HepG2 (cell line): ENCODE data around the gene FMNL2. TPM values are rescaled to one million over a fixed set of nuclear protein-coding genes. Genes with fewer than 3 reads are reported as not detected.

ENCODE experiments used
- AFF4 ChIP-seq: sonication (generic); formaldehyde crosslinking; IDR thresholded peaks from 2 replicates; pipeline ENCODE4 v1.4.0; 2020; ENCODE audit warnings: missing genetic modification reagents
- FOSL2 ChIP-seq: sonication (generic); formaldehyde crosslinking; IDR thresholded peaks from 2 replicates; pipeline ENCODE4 v1.4.0; 2020; ENCODE audit warnings: missing genetic modification reagents
- GABPA ChIP-seq, 2 experiments: IDR thresholded peaks; 2 replicates each; pipeline ENCODE4 v1.6.1; 2011 to 2016; ENCODE audit warnings: low read depth in 2 of 2, low read length in 1 of 2, missing biosample characterization in 1 of 2, missing genetic modification characterization in 1 of 2
- HDAC1 ChIP-seq: sonication (generic); formaldehyde crosslinking; IDR thresholded peaks from 2 replicates; pipeline ENCODE4 v1.5.1; 2020; ENCODE audit warnings: mild to moderate bottlenecking, missing genetic modification reagents
- HMG20A ChIP-seq: IDR thresholded peaks from 2 replicates; pipeline ENCODE4 v1.6.1; 2016; ENCODE audit warnings: borderline replicate concordance
- HNF4A ChIP-seq: sonication (generic); formaldehyde crosslinking; IDR thresholded peaks from 2 replicates; pipeline ENCODE4 v1.4.0; 2020; ENCODE audit warnings: missing genetic modification reagents
- HNF4G ChIP-seq, 2 experiments: sonication (generic) in 1 of 2; formaldehyde crosslinking in 1 of 2; IDR thresholded peaks; 2 replicates each; pipeline versions ENCODE4 v1.4.0 to v1.6.1; 2011 to 2020; ENCODE audit warnings: borderline replicate concordance in 2 of 2, low read depth in 2 of 2, mild to moderate bottlenecking in 2 of 2, low read length in 1 of 2, missing genetic modification reagents in 1 of 2, moderate library complexity in 1 of 2
- HOXA3 ChIP-seq: sonication (generic); formaldehyde crosslinking; IDR thresholded peaks from 2 replicates; pipeline ENCODE4 v1.5.0; 2020; ENCODE audit warnings: missing genetic modification reagents
- IRF2 ChIP-seq: IDR thresholded peaks from 2 replicates; pipeline ENCODE4 v1.6.1; 2018; ENCODE audit warnings: missing genetic modification reagents, missing compliant biosample characterization
- JUN ChIP-seq: sonication (generic); formaldehyde crosslinking; IDR thresholded peaks from 2 replicates; pipeline ENCODE4 v1.4.0; 2020; ENCODE audit warnings: mild to moderate bottlenecking, missing genetic modification reagents
- KMT2A ChIP-seq: sonication (generic); formaldehyde crosslinking; IDR thresholded peaks from 2 replicates; pipeline ENCODE4 v1.4.0; 2020; ENCODE audit warnings: missing genetic modification reagents
- NCOA5 ChIP-seq: sonication (generic); formaldehyde crosslinking; IDR thresholded peaks from 2 replicates; pipeline ENCODE4 v1.4.0; 2020; ENCODE audit warnings: missing genetic modification reagents
- NFATC3 ChIP-seq: sonication (generic); formaldehyde crosslinking; IDR thresholded peaks from 2 replicates; pipeline ENCODE4 v1.5.1; 2020; ENCODE audit warnings: mild to moderate bottlenecking, missing genetic modification reagents
- NFE2L1 ChIP-seq: sonication (generic); formaldehyde crosslinking; IDR thresholded peaks from 2 replicates; pipeline ENCODE4 v1.4.0; 2020; ENCODE audit warnings: missing genetic modification reagents, mild to moderate bottlenecking, borderline replicate concordance
- NONO ChIP-seq, 2 experiments: fragments of 450-650 bp in 1 of 2; sonication (generic) in 1 of 2; formaldehyde crosslinking in 1 of 2; IDR thresholded peaks in 1 of 2; conservative IDR thresholded peaks in 1 of 2; 2 replicates each; pipeline versions ENCODE4 v1.6.1 to v1.8.0; 2017 to 2022; ENCODE audit warnings: mild to moderate bottlenecking in 1 of 2, missing genetic modification reagents in 1 of 2, moderate library complexity in 1 of 2
- RARA ChIP-seq: IDR thresholded peaks from 2 replicates; pipeline ENCODE4 v1.6.1; 2016; ENCODE audit warnings: missing genetic modification reagents, missing compliant biosample characterization
- TCF12 ChIP-seq, 2 experiments: fragments of 450-650 bp in 1 of 2; sonication (generic) in 1 of 2; formaldehyde crosslinking in 1 of 2; IDR thresholded peaks; 2 replicates each; pipeline versions ENCODE4 v1.6.1 to v1.8.0; 2017 to 2022; ENCODE audit warnings: antibody characterized with exemption in 1 of 2, mild to moderate bottlenecking in 1 of 2, missing genetic modification reagents in 1 of 2, moderate library complexity in 1 of 2
- ZNF331 ChIP-seq: sonication (generic); formaldehyde crosslinking; IDR thresholded peaks from 2 replicates; pipeline ENCODE4 v1.4.0; 2020; ENCODE audit warnings: missing genetic modification reagents
- ZNF530 ChIP-seq: sonication (generic); formaldehyde crosslinking; IDR thresholded peaks from 2 replicates; pipeline ENCODE4 v1.5.0; 2020; ENCODE audit warnings: low read depth, mild to moderate bottlenecking, missing genetic modification reagents
- ZNF552 ChIP-seq: sonication (generic); formaldehyde crosslinking; IDR thresholded peaks from 2 replicates; pipeline ENCODE4 v1.9.0; 2022; ENCODE audit warnings: missing genetic modification reagents, mild to moderate bottlenecking, borderline replicate concordance
- ZNF558 ChIP-seq: sonication (generic); formaldehyde crosslinking; IDR thresholded peaks from 2 replicates; pipeline ENCODE4 v1.9.0; 2022; ENCODE audit warnings: mild to moderate bottlenecking, missing genetic modification reagents, borderline replicate concordance
- ZSCAN29 ChIP-seq: sonication (generic); formaldehyde crosslinking; conservative IDR thresholded peaks from 2 replicates; pipeline ENCODE4 v1.4.0; 2020; ENCODE audit warnings: mild to moderate bottlenecking, missing genetic modification reagents
- polyA plus RNA-seq, 8 experiments: library from polyadenylated mRNA; depleted of rRNA in 3 of 8; stranded (reverse) in 7 of 8; unstranded in 1 of 8; fragments of >200 nt; fragmentation: Illumina TruSeq in 4 of 8; extraction: Trizol in 4 of 8; gene quantifications; 2 replicates each; pipeline versions ENCODE4 v1.2.1 to v1.2.3, GENCODE V29; 2011 to 2016; ENCODE audit warnings: low read depth in 4 of 8, missing spikeins in 1 of 8, mixed read lengths in 1 of 8; ENCODE audit not compliant: insufficient read depth in 1 of 8
- total RNA-seq, 5 experiments: library from RNA; depleted of rRNA; stranded (reverse); fragments of >200 nt; fragmentation: Illumina TruSeq; extraction: Trizol; gene quantifications; 2 replicates each; pipeline ENCODE4 v1.2.3, GENCODE V29; 2016; ENCODE audit warnings: low read depth in 1 of 5
- TF ChIP-seq, protein P1 (sequence below): IDR thresholded peaks from 2 replicates; pipeline ENCODE4 v1.6.1; 2018; ENCODE audit warnings: missing genetic modification reagents
- TF ChIP-seq, protein P2 (sequence below): sonication (generic); formaldehyde crosslinking; IDR thresholded peaks from 2 replicates; pipeline ENCODE4 v1.5.0; 2020; ENCODE audit warnings: mild to moderate bottlenecking, missing genetic modification reagents, moderate library complexity

FMNL2 gene
- total and polyA plus RNA-seq, 2 of the 13 experiments (the other 11 are each of a cell fraction or from before 2014, with no cell fraction given), result 66.5 to 67.7 TPM

- TF ChIP-seq HMG20A (CRISPR knock-in tag) (peak; percentile 73; the same call in 1 of the 2 replicates), AFF4 (CRISPR knock-in tag) (no peak), NFATC3 (CRISPR knock-in tag) (no peak), IRF2 (0 out of 2 replicates have a peak, but pooled peaks have one; percentile 33), ZNF558 (CRISPR knock-in tag) (no peak), FOSL2 (peak; percentile 55; the same call in 1 of the 2 replicates), ZNF331 (CRISPR knock-in tag) (peak; percentile 37; the same call in 1 of the 2 replicates), NONO (IDR thresholded peaks at IDR 0.05) (no peak), NONO (CRISPR knock-in tag; conservative IDR thresholded peaks at IDR 0.05) (peak; percentile 68; the same call in 1 of the 2 replicates), NFE2L1 (no peak), ZSCAN29 (CRISPR knock-in tag) (0 out of 2 replicates have a peak, but pooled peaks have one; percentile 22), ZNF552 (CRISPR knock-in tag) (no peak), GABPA (IDR thresholded peaks at IDR 0.05; ENCODE audit: low read depth, low read length) (no peak), GABPA (CRISPR knock-in tag; IDR thresholded peaks at IDR 0.05; ENCODE audit: low read depth) (no peak), HNF4A (CRISPR knock-in tag) (peak; percentile 62; the same call in 1 of the 2 replicates), KMT2A (CRISPR knock-in tag) (0 out of 2 replicates have a peak, but pooled peaks have one; percentile 45), NCOA5 (no peak), HDAC1 (CRISPR knock-in tag) (0 out of 2 replicates have a peak, but pooled peaks have one; percentile 40), RARA (CRISPR knock-in tag) (peak; percentile 29; the same call in 1 of the 2 replicates), ZNF530 (CRISPR knock-in tag) (no peak), HNF4G (IDR thresholded peaks at IDR 0.05; ENCODE audit: borderline replicate concordance, low read depth, low read length) (no peak; the same call in 1 of the 2 replicates), HNF4G (CRISPR knock-in tag; IDR thresholded peaks at IDR 0.05; ENCODE audit: borderline replicate concordance, low read depth) (no peak), TCF12 (IDR thresholded peaks at IDR 0.05) (no peak), TCF12 (CRISPR knock-in tag; IDR thresholded peaks at IDR 0.05) (no peak), HOXA3 (peak; percentile 52; the same call in 1 of the 2 replicates), JUN (CRISPR knock-in tag) (no peak)
- TF ChIP-seq, protein P1, sequence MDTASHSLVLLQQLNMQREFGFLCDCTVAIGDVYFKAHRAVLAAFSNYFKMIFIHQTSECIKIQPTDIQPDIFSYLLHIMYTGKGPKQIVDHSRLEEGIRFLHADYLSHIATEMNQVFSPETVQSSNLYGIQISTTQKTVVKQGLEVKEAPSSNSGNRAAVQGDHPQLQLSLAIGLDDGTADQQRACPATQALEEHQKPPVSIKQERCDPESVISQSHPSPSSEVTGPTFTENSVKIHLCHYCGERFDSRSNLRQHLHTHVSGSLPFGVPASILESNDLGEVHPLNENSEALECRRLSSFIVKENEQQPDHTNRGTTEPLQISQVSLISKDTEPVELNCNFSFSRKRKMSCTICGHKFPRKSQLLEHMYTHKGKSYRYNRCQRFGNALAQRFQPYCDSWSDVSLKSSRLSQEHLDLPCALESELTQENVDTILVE (CRISPR knock-in tag), result peak; percentile 30; the same call in 1 of the 2 replicates
- TF ChIP-seq, protein P2, sequence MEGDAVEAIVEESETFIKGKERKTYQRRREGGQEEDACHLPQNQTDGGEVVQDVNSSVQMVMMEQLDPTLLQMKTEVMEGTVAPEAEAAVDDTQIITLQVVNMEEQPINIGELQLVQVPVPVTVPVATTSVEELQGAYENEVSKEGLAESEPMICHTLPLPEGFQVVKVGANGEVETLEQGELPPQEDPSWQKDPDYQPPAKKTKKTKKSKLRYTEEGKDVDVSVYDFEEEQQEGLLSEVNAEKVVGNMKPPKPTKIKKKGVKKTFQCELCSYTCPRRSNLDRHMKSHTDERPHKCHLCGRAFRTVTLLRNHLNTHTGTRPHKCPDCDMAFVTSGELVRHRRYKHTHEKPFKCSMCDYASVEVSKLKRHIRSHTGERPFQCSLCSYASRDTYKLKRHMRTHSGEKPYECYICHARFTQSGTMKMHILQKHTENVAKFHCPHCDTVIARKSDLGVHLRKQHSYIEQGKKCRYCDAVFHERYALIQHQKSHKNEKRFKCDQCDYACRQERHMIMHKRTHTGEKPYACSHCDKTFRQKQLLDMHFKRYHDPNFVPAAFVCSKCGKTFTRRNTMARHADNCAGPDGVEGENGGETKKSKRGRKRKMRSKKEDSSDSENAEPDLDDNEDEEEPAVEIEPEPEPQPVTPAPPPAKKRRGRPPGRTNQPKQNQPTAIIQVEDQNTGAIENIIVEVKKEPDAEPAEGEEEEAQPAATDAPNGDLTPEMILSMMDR (CRISPR knock-in tag), result no peak
Measured at GRCh38 chr2:152472481-152472887, 137.5 kb downstream of the FMNL2 start (continued).
